Spleen (tissue), 7 donors: Measurements from ENCODE around the gene TBL1X.

Experiments
- POLR2A ChIP-seq, 3 donors: fragments of 450-650 bp; IDR thresholded peaks; one replicate each; pipeline ENCODE4 v1.5.1; 2017; ENCODE audit warnings: antibody characterized with exemption in 3 of 3, mild to moderate bottlenecking in 1 of 3
- POLR2AphosphoS5 ChIP-seq, 3 donors: sonication (generic); formaldehyde crosslinking; IDR thresholded peaks; one replicate each; pipeline ENCODE4 v1.5.1; 2017; ENCODE audit warnings: antibody characterized with exemption in 3 of 3
- TF ChIP-seq, protein P1 (sequence below), 11 experiments: fragments of 200-600 bp in 7 of 11; fragments of 450-650 bp in 4 of 11; sonication (generic) in 4 of 11; IDR thresholded peaks in 8 of 11; conservative IDR thresholded peaks in 3 of 11; 1 replicate in 7 of 11; 2 replicates in 4 of 11; pipeline versions ENCODE4 v1.4.0 to v1.8.0; 2016 to 2021; ENCODE audit warnings: antibody characterized with exemption in 11 of 11, inconsistent platforms in 4 of 11, mild to moderate bottlenecking in 1 of 11
- donor health status: DM: no; HTN: no; CAD: no; lungs with moderate emphysema.
- donor health status: DM: no; HTN: no; CAD: no.
- donor health status: DM: no; HTN: no; CAD: no.

DNA sequence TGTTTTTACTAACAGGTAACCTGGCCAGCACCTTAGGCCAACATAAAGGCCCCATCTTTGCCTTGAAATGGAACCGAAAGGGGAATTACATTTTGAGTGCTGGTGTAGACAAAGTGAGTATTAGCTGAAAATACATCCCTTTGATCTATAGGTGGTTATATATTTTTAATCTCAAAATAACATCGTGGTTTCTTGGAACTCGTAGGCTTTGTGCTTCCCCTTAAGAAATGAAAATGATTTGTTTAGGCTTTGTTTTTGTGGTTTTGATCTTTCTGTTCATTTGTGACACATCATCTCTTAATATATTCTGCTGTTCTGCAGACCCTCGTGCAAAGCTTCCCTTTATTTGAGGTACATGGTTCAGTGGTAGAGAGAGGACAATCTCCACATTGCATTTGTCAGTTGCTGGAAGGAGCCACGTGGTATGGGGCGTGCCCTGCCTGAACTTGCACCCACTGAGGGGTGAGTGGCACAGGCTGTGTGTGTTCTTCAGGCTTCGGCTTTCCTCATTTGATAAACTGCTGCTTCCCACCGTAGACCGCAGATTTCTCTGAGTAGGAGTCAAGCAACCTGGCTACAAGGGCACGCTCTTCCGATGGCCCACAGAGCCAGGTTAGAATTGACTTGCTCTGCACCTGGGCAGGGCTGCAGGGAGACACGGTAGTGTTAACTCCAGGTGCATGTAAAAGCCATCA, 228.6 kb downstream of the TBL1X start:
- TF ChIP-seq, protein P1, sequence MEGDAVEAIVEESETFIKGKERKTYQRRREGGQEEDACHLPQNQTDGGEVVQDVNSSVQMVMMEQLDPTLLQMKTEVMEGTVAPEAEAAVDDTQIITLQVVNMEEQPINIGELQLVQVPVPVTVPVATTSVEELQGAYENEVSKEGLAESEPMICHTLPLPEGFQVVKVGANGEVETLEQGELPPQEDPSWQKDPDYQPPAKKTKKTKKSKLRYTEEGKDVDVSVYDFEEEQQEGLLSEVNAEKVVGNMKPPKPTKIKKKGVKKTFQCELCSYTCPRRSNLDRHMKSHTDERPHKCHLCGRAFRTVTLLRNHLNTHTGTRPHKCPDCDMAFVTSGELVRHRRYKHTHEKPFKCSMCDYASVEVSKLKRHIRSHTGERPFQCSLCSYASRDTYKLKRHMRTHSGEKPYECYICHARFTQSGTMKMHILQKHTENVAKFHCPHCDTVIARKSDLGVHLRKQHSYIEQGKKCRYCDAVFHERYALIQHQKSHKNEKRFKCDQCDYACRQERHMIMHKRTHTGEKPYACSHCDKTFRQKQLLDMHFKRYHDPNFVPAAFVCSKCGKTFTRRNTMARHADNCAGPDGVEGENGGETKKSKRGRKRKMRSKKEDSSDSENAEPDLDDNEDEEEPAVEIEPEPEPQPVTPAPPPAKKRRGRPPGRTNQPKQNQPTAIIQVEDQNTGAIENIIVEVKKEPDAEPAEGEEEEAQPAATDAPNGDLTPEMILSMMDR (IDR thresholded peaks at IDR 0.05 in 8 of 11, conservative IDR thresholded peaks at IDR 0.05 in 3 of 11), result no peak
- TF ChIP-seq POLR2A (IDR thresholded peaks at IDR 0.05), result no peak
- no peak for TF ChIP-seq POLR2AphosphoS5 (IDR thresholded peaks at IDR 0.05)
